Measurements from ENCODE around the gene AMMECR1.

The AMMECR1 gene

DNA sequence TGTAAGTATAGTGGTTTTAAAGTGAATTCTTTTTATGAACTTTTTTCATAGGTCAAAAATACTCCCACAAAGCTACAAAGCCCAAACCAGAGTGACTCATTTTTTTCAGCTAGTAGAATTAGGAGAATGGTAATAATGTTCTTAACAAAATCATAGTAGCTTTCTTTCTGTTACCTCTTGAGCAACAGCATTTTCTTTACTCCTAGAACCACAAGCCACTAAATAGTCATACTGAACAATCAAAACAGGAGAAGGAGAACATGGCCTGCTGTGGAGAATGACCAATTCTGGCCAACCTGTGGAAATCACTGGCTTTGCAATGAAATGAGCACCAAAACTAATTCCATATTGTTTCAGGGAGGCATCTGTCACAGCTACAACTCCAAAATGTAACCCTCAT, 112.9 kb downstream of the AMMECR1 start:
- DNase-seq: peak; percentile 33

DNA sequence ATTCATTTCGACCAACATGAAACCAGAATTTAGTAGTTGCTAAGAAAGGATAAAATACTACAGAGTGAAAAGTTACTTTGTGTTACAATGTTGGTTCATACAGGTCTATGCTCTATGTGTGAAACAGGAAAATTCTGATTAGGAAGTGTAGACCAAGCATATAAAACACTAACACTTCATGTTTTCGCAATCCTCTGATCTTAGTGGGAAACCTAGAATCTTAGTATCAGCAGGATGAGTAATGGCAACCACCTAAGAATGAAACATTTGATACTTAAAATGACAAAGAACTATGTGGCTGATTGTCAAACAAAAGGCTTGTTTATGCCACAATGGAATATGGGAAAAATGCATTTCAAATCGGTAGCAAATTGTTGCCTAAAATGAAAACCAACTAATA, 116.1 kb downstream of the AMMECR1 start:
- no peak for DNase-seq

DNA sequence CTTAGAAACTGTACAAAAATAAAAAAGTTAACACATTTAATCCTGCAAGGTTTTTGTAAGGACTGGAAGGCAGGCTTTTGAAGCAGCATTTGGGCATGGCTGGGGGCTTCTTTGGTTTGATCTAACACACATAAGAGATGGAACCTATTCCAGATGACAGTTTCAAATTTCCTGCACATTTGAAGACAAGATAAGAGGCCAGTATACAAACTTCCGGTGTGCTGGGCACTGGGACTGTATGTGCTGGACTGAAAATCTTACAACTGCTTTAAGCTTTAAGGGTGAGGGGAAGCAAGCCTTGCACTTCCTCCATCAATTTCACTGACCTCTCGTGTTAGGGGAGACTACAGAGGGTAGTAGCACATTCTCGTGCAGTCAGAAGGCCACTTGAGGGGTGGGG, 122.9 kb downstream of the AMMECR1 start:
- no peak for DNase-seq

DNA sequence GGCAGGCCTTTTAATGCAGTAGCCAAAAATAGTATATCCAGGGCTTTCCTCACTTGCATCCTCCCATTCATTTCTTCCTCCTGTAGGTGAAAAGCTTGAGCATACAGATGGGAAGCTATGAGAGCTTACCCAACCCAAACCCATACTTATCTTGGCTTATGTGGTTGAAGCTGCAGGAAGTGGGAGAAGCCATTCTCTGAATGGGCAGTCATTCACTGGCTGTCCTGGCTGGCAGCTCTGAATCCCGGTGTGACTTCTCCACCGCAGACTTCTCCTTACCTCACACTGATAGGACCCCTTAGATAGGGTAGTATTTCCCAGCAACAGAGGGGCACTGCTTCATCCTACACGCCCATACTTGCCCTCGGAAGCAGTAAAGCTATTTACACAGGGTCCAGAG, 125.4 kb downstream of the AMMECR1 start:
- DNase-seq: no peak

DNA sequence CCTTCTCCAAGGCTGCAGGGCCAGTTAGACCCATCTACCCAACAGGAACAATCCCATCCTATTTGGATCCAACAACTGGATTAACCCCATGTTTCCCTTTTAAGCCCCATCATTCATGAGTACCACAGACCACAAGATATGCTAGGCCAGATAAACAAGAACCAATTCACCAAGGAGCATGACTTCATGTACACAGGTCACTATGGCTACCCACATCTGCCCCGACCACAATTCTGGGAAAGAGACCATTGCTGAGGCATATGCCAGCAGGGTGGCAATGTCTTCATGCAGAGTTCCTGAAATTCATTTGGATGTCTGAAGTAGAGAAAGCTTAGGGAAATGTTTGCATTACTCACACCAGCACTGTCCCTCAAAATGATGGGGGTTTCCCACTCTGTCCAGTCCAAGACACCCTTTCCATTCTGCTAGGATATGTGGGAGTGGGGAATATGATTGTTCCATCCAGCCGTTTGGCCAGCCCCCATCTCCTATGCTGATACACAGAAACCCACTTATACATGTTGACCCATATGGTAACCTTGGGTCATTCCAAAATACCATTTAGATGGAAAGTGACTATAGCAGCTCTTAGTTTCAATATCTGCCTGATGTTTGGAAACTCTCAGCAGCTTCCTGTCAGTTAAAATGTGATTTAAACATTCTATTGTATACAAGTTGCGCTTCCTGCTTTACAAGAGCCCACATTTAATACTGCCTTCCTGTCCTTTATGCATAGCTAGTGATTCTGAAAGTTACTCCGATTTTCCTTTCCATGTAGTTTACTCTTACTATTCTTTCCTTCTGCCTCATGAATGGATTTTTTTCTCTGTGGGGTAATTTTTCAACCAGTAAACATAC, 129.0 kb downstream of the AMMECR1 start:
- DNase-seq: peak; percentile 13

DNA sequence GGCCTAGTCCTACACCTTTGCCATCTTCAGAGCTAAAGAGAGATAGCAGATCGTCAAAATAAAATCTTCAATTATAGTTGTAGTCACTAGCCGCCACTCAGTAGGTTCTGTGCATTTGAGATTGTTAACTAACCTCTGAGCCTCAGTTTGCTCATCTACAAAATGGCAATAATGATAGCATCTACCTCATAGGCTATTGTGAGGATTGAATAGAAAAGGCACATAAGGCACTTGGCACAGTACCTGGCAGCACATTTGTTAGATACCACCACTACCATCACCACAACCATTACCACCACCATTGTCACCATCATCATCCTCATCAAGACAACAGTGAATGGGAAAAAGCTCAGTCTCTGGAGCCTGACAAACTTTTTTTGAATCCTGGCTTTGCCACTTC, 134.6 kb downstream of the AMMECR1 start:
- DNase-seq: no peak

DNA sequence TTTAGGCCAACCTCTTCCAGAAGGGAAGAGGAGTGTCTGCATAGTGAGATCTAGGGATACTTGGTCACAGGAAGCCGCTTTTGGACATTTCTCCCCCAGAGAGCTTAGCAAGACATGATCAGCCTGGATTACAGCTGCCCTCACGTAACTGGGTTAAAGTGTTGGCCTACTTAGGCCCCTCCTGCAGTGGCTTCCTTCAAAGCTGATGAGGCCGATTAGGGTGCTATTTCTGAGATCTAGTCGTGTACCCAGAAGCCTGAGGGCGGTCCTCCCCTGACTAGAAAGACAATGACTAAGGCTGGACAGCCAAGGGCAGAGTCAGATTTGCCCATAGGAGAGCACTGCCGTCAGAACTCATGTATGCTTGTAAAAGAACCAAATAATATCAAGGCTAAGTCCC, 135.0 kb downstream of the AMMECR1 start:
- no peak for DNase-seq

DNA sequence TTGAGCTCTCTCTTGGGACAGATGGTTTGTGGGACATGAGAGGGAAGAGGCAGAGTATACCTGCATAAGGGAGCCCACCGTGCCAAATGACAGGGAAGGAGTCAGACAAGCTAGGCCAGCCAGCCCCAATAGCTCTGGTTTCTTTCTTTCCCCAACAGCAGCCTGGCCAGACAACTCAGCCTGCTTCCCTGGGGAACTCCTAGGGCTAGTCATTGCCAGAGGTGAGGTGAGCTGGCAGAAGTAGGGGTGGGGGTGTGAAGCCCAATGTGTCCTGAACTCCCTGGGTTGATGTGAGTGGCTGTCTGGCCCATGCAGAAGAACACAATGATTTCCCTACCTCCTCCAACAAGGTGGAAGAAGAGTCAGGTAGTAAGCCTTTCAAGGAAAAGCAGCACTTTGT, 135.5 kb downstream of the AMMECR1 start:
- no peak for DNase-seq

DNA sequence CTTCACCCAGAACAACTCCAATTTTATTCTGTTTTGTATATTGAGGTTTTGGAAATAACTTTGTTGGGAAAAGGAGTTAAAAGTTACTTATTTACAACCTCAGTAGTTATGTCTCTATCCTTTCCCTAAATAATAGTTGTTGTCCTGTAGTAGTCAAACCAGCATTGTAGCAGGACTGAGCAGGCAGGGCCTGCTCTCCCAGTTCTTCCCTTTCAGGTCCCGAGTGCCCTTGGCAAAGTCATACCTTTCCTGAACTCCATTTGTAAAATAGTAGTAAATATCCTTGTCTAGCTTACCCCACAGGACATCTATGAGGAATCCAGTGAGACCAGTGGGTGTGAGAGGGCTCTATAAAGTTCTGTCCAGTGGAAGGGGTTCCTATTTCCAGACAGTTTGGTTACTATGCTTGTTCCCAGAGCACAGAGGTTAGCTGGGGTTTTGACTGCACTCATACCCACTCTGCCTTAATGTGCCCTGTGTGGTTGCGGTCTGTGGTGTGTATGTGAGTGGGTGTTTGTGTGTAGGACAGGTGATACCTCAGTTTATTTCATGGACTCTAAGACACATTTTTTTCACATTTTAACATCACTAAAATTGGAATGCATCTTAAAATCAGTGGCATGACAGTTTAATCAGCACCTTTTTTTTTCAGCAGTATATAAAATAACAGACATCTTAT, 136.3 kb downstream of the AMMECR1 start:
- no peak for DNase-seq

DNA sequence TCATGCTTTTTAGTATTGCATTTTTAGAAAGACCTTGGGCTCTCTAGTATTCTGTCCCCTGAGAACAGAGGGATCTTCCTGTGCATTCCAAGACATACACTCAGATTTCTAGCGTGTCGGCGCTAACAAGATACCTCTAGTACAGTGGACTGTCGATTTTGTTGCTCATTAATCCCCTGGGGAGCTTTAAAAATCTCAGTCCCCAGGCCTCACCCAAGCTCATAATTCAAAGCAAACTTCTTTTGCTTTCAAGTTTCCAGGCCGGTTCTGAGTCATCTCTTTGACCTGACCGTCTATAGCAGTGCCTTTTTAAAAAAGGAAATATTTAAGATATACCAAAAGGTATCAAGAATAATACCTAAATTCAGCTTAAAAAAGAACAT, 137.0 kb downstream of the AMMECR1 start:
- no peak for DNase-seq

DNA sequence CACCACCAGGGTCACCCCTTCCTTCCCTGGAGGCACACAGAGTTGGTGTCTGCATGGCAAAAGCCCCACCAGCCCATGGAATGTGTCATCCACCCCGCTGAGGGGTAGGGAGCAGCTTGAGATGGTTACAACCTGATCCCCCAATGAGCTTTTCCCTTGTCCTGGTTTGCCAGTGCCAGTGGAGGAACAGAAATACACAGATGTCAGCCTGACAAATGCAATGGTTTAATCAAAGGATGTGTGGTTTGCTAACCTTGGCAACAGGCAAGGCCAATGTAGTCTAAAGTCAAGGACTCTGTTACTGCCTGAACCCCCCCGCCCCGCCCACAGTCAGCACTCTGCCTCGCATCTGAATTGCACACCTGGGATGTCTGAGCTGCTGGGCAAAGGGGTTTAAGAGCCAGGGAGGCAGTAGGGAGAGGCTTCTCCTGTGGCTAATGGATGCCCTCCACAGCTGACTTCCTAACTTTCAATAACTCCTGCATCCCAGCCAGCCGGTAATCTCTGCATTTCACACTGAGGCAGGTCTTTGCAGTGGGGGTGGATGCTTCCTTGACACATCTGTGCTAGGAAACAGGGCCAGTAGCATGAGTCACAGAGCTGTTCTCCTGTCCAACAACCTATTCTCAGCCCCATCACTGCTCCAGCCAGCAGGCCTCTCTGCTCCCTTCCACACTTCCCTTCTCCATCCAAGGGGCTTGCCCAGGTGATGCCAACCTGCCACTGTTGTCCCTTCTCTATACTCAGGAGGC, 137.5 kb downstream of the AMMECR1 start:
- no peak for DNase-seq

DNA sequence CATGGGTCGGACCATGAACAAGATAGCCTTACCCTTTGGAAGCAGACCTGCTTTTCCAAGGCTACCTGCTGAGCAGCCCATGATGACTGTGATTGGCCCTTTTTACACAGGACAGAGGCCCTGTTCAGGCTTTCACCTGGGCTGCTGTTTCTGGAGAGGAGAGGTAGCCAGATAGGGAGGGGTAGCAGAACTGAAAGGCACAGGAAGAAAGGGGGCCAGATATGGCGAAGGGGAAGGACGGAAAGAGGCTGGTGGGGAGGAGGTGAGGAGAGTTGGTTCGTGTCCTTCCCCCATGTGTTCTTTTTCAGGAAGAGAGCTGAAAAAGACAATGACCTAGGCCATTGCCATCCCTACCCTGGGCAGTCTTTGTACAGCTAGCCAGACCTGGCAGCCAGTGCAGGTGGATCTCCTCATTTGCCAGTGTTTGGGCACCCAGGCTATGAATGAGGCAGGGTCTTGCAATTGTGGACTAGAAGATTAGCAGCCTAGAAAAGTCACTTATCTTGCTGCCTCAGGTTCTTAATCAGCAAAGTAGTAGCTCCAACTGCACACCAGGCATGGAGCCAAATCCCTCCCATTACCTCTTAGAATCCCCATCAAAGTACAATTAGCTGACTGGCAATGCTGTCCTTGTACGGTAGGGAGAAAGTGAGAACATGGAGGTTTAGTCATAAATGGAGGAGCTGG, 139.6 kb downstream of the AMMECR1 start:
- no peak for DNase-seq

DNA sequence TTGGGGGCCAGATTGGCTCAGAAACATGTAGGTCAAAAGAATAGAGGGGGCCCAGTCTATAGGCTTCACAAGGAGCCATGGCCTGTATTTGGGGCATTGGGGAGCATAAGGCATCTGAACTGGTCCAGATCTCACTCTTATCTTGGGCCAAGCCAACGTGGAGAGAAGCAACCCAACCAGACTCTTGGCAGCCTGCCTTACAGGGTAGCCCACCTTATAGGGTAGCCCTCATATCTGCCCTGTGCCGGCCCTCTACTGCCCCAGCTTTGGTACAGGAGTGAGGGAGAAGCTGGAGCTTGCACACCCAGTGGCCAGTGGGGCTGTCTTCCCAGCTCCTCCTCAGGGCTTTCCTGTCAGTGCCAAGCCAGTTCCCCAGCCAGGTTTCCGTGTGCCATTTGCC, 142.2 kb downstream of the AMMECR1 start:
- no peak for DNase-seq

DNA sequence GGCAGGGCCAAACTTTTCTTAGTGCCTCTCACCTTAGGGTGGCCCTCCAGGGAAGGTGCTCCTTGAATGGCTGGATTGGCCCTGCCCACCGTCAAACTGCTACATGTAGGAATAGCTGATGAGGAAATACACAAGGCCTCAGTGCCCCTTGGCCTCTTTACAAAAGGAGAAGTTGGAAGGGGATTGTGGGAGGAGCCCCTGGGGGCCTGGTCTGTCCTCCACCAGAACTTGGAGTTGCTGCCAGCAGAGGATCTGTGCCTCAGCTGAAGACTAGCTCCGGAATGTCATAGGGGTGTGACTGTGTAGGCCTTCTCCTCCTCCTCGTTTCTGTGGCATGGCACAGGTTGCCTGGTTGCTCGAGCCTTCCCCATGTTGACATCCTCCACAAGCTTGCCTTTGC, 142.7 kb downstream of the AMMECR1 start:
- no peak for DNase-seq

DNA sequence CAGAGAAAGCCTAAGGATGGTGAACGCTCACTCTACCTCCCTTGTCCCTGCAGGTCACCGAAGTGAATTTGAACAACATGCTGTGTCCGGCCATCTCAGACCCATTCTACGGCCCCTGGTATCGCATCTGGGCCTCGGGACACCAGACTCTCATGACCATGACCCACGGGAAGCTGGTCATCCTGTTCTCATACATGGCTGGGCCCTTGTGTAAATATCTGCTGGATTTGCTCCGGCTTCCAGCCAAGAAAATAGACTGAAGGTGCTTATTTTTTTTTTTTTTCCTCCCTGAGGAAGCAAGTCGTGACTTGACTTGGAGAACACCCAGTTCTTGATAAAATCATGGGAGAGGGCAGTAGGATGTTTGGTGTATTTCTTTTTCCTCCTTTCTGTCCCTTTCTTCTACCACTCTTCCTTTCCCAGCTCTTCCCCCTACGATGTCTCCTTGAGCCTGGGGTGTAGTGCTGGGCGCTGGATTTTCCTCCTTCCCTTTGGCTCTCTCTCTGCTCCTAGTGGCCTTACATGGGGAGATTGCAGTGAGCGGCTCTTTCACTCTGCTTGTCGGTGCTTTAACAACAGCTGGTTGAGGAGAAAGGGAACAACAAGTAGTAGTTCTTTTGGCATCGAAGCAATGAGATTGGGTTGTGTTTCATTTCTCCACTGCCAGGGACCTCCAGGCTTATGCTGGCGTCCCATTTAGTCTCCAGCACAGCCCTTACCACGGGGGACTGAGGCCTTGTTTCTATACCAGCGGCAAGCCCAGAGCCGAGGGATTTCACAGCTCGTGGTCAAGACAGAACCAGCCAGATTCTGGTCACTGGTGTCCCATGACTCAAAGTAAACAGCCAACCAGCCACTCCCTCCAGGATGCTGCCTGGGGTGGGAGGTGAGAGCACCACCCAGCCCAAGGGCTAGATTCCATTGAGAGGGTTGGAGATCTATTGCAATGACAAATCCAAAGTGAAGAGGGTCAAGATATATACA, 144.4 kb downstream of the AMMECR1 start:
- no peak for DNase-seq

DNA sequence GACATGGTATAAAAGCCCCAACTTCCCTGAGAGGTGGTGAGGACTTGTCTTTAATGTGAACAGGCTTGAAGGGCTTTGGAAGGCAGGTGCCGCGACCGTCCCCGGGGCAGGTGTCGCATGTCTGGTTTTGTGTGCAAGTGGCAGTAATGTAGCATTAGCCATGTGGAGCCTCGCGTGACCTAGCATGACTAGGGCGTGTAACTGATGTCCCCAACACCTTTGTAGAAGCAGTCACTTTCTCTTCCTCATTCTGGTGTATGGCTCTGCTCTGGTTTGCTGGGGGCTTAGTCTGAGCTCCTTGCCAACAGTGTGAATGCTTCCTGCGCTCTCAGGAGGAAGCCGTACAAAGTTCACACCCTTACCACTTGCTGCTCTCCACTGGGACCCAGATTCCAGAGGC, 145.7 kb downstream of the AMMECR1 start:
- DNase-seq: no peak

DNA sequence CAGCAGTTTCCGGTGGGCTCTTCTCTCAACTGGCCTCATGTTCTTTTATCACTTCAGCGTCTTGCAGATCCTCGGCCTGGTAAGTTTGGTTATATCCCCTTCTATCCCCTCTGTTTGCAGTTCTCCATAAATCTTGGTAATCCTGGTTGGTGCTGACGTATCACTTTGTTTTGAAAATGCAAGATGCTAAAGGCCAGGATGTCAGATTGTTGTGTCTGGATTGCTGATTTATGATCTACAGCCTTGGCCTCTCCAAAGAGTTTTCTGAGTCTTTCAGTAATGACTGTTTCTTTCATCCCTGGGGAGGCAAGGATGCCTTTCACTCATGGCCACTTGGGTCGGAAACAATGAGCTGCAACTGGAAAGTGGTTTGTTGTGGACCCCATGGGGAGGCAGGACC, 146.4 kb downstream of the AMMECR1 start:
- DNase-seq: no peak

DNA sequence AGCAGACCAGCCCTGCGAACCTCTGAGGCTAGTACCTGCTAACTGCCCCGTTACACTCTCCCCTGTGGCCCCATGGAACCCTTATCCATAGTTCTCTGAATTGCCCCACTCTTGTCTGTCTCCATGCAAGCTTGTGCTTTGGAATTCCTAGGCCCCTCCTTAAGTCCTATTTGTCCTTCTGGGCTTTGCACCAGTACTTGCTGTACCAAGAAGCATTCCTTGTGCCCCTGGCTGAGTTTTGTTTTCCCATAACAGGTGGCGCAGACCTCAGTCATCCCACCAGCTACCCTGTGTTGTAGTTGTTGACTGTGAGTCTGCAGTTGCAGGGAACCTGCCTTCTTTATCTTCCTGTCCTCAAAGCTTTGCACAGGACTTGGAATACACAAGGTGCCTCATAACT, 147.9 kb downstream of the AMMECR1 start:
- DNase-seq: no peak

DNA sequence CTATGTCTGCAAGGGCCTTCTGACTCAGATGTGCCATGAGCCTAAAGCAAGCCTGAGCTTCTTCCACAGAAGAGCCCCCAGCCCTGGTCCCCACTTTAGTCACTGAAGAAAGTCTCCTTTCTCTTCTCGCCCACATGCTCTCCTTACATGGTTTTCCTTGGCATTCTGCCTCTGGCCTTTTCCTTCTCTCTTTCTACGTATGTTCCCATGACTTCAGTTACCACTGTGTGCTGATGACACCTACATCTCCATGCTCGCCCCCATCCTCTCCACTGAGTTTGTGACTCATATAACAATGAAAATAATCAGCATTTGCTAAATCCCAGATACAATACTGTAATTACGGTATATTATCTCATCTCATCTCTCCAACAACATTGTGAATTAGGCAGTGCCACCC, 149.3 kb downstream of the AMMECR1 start:
- no peak for DNase-seq

DNA sequence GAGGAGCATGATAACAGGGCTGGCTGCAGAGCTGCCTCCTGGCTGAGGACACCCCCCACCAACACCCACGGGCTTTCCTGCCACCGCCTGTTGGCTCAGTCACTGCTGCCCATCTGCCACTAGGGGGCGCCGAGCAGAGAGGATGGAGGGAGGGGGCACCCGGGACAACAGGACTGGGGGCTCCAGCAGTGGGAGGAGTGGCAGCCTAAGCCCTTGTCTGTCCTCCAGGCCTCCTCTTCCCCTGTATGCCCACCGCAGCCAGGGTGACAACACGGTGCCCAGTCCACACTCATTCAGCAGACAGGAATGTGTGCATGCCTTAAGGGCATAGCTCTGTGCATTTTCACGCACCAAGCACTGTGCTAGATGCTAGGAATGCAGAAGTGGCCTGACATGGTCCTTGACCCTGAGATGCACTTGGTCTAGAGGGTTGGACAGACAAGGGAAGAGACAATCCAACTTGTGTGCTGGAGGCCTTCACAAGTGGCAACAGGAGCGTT, 149.9 kb downstream of the AMMECR1 start:
- DNase-seq: peak; percentile 42

DNA sequence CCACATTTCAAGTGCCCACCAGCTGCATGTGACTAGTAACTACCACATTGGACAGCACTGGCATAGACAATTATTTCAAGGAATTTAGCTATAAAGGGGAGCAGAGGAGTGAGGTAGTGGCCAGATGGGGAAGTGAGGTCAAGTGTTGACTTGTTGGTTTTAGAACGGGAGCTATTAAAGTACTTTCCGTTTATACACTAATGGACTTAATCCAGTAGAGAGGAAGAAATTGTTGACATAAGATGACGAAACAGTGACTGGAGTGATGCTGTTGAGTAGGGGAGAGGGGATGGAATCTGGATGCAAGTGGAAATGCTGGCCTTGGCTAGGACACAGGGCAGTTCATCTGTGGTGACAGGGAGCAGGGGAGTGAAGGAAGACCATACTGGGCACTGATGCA, 154.4 kb downstream of the AMMECR1 start:
- no peak for DNase-seq

DNA sequence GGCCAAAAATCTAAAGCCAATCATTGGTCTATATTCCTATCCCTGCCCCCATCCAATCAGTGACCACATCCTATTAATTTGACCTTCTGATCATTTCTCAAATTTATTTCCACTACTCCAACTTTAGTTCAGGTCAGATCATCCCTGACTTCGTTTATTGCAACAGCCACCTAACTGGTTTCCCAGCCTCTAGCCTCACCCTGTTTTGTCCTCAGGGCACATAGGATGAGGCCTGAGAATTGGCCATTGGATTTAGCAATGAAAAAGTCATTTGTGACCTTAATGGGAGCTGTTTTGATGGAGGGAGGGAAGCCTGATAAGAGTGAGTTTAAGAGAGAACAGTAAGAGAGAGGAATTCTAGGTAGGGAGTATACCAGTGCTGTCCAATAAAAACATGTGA, 155.0 kb downstream of the AMMECR1 start:
- no peak for DNase-seq
